Measurements from ENCODE around the gene CCDC187. TPM values are rescaled to one million over a fixed set of nuclear protein-coding genes. Genes with fewer than 3 reads are reported as not detected.

The CCDC187 gene
- total RNA-seq, 2 donors from 2014 or later, result 1.3 to 2.3 TPM

DNA sequence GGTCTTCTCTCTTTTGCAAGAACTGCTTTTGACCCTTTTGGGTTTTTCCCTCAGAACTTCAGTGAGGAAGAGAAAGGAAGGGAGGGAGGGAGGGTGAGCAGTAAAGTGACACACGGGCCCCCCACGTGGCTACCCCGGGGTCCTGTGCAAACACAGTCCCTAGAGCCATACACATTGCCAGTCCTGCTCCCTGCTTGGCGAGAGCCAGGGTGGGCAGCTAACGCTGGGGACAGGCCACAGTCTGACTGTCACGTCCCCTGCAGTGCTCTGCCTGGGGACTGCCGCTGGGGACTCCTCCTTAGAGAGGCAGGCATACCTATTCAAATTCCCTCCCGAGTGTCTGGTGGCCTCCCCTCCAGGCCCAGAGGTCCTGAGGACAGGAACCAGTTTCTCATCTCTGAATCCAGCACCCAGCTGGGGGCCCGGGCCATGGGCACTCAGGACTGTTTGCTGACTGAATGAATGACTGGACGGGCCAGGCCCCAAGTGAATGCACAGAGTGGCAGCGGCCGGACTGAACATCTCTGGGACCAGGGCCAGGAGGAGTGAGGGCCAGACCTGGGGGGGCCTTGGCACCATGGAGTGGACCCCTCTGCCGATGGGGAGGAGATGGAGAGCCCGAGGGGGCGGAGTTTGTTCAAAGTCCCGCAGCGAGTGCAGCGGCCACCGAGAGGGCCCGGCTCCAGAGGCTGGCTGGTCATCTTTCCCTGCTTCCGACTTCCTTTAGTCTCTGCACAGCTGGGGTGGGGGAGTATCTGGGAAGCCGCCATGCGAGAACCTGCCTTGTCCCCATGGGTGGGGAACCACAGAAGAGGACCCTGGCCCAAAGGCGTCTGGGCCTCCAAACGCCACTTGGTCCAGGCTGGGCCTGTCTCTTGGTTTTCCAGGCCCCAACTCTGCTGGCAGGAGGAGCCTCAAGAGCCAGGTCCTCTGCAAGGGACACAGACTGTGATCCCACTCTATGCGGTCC lies 5.8 kb downstream of the CCDC187 start:
- no peak for TF ChIP-seq POLR2A (IDR thresholded peaks at IDR 0.05)
- TF ChIP-seq, protein P1, sequence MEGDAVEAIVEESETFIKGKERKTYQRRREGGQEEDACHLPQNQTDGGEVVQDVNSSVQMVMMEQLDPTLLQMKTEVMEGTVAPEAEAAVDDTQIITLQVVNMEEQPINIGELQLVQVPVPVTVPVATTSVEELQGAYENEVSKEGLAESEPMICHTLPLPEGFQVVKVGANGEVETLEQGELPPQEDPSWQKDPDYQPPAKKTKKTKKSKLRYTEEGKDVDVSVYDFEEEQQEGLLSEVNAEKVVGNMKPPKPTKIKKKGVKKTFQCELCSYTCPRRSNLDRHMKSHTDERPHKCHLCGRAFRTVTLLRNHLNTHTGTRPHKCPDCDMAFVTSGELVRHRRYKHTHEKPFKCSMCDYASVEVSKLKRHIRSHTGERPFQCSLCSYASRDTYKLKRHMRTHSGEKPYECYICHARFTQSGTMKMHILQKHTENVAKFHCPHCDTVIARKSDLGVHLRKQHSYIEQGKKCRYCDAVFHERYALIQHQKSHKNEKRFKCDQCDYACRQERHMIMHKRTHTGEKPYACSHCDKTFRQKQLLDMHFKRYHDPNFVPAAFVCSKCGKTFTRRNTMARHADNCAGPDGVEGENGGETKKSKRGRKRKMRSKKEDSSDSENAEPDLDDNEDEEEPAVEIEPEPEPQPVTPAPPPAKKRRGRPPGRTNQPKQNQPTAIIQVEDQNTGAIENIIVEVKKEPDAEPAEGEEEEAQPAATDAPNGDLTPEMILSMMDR (IDR thresholded peaks at IDR 0.05), result no peak
- ATAC-seq (no peak), DNase-seq (no peak)
- intact Hi-C loops (cut with DNase I), result no loop called here
- Histone ChIP-seq H3K9me3 (no peaks in the 10 kb centered on the region), H3K36me3 (replicated peaks in 1 of 2; ENCODE audit: insufficient read depth in 1 of 2, low read depth in 2 of 2) (no peaks in the 10 kb centered on the region), H3K4me1 (peaks cover 19% of the 10 kb centered on the region), H3K27me3 (no peaks in the 10 kb centered on the region), H3K27ac (peak overlapping the region; percentile 66 to 88 (median 74)), H3K4me3 (no peak overlapping the region)
- 79 to 83% methylated on average over 22 to 26 of the region's 26 CpGs for WGBS, 2 donors

DNA sequence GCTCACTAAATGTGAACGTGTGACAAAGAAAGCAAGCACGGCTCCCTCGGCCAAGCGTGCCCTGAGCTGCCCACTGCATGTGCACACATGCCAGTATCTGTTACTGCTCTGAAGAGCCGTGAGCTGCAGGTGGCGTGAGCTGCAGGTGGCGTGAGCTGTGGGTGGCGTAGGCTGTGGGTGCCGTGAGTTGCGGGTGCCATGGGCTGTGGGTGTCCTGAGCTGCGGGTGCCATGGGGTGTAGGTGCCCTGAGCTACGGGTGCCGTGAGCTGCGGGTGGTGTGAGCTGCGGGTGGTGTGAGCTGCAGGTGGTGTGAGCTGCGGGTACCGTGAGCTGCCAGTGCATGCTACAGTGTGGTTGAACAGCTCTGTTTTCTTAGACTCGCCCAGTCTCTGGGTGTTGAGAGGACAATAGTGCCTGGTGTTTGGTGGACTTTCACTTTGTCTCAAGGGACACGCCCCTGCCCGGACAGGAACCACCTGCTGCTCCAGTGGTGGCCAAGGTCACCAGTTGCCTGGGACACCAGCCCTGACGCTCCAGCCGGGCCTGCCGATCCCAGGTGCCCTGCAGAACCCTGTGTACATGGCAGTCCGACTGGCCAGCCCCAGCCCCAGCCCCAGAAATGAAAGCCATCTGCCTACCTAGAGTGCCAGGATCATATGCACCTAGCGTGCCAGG lies 6.7 kb downstream of the CCDC187 start:
- peak; percentile 86 for ATAC-seq
- Histone ChIP-seq H3K27ac (peak overlapping the region; percentile 66 to 88 (median 74)), H3K4me1 (peaks cover 19% of the 10 kb centered on the region), H3K4me3 (peak overlapping the region in 1 of 2 donors; percentile 12), H3K9me3 (no peaks in the 10 kb centered on the region), H3K27me3 (no peaks in the 10 kb centered on the region), H3K36me3 (replicated peaks in 1 of 2; ENCODE audit: insufficient read depth in 1 of 2, low read depth in 2 of 2) (no peaks in the 10 kb centered on the region)
- WGBS, 2 donors, result 20 to 23% methylated on average over 13 to 25 of the region's 25 CpGs
- TF ChIP-seq POLR2A (IDR thresholded peaks at IDR 0.05), result peak in 2 of 3 donors; percentile 12 to 49
- TF ChIP-seq, protein P1 (IDR thresholded peaks at IDR 0.05), result no peak
- peak; percentile 78 to 94 (median 94) for DNase-seq
- intact Hi-C loops (cut with DNase I), result no loop called here

DNA sequence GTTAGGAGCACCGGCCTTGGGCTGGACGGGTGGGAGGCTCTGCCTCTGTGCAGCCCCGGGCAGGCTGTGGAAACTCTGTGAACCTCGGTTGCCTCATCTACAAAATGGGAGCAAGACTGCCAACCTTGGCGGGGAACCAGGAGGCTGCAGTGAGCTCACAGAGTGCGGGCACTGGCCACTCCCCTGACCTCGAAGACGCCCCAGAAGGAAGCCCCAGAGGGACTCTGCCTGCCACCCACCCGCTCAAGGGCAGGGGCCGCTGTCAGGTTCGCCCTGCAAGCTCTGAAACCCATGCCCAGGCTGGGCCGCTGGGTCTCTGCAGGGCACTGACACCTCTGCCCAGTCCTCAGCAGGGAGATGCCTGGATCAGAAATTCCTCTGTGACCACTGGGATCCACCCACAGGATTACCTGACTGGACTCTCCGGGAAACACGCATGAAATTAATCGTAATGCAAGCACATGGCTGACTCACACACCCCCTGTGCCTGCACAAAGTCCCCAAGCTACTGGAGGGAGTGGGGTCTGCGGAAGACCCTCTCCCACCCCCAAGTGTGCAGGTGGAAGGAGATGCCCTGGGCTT lies 7.4 kb downstream of the CCDC187 start:
- Histone ChIP-seq H3K27ac (peak overlapping the region; percentile 66 to 88 (median 74)), H3K4me1 (peaks cover 19% of the 10 kb centered on the region), H3K36me3 (replicated peaks in 1 of 2; ENCODE audit: insufficient read depth in 1 of 2, low read depth in 2 of 2) (no peaks in the 10 kb centered on the region), H3K4me3 (no peak overlapping the region), H3K27me3 (no peaks in the 10 kb centered on the region), H3K9me3 (no peaks in the 10 kb centered on the region)
- ATAC-seq, result peak; percentile 11
- TF ChIP-seq, protein P1 (IDR thresholded peaks at IDR 0.05), result no peak
- no peak for TF ChIP-seq POLR2A (IDR thresholded peaks at IDR 0.05)
- intact Hi-C loops (cut with DNase I), result no loop called here
- DNase-seq, result peak in 1 of 4 donors; percentile 34
- WGBS, 2 donors, result 52 to 60% methylated on average over 2 to 16 of the region's 16 CpGs

DNA sequence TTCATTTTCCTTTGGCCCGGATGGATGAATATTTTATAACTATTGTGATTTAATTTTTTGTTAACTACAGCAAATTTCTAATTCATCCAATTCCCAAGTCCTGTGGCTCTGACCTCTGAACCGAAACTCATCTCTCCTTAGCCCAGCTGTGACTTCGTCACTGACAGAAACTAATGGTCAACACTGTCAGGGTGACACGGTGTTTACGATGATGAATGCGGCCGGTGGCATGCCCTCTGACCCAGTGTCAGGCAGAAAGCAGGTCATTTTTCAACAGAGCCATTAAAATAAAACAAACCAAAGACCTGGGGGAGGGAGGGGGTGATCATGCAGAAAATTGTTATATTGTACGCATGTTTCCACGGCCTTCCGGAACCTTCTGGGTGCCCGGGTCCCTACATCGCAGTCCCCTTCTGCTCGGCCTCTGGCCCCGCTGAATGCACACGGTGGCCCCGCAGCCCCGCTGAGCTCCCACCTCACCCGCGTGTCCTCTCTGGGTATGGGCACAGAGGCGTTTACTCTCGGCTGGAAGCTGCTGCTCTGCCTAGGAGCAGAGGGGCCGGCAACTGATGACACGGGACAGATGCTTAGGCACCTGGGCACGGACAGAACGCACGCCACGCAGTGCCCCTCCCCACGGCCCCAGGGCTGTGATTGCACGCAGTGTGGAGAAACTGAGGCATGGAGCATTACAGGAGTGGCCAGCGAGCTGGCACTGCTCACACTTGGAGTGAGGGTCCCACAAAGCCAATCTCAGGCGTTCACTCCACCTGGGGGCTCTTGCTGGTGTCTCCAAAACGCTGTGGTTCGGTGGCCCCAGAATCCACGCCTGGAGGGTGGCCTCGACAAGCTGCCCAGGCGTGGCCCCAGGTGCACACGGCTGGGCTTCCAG lies 8.1 kb downstream of the CCDC187 start:
- intact Hi-C loops (cut with DNase I), result no loop called here
- no peak for ATAC-seq
- peak overlapping the region in 1 of 4 donors; percentile 80 for H3K27ac ChIP-seq
- TF ChIP-seq, protein P1 (IDR thresholded peaks at IDR 0.05), result no peak
- no peak for TF ChIP-seq POLR2A (IDR thresholded peaks at IDR 0.05)
- no peak for DNase-seq
- H3K36me3 ChIP-seq (replicated peaks in 1 of 2; ENCODE audit: insufficient read depth in 1 of 2, low read depth in 2 of 2), result no peaks in the 10 kb centered on the region
- H3K4me1 ChIP-seq, result peaks cover 19% of the 10 kb centered on the region
- no peak overlapping the region for H3K4me3 ChIP-seq
- WGBS, 2 donors, result 52 to 56% methylated on average over 21 to 36 of the region's 37 CpGs
- H3K9me3 ChIP-seq, result no peaks in the 10 kb centered on the region
- no peaks in the 10 kb centered on the region for H3K27me3 ChIP-seq

Data from body of pancreas (tissue), 4 donors.